HEK293T (cell line): ENCODE results near the gene ERLIN1.

Source experiments
- ELF4 ChIP-seq: fragments of 450-650 bp; IDR thresholded peaks from 2 replicates; pipeline ENCODE4 v1.6.1; 2017; ENCODE audit warnings: antibody characterized with exemption
- HDGF ChIP-seq: fragments of 450-650 bp; IDR thresholded peaks from 2 replicates; pipeline ENCODE4 v1.6.1; 2017; ENCODE audit warnings: antibody characterized with exemption, borderline replicate concordance
- SP1 ChIP-seq: fragments of 450-650 bp; IDR thresholded peaks from 2 replicates; pipeline ENCODE4 v1.6.1; 2017

DNA sequence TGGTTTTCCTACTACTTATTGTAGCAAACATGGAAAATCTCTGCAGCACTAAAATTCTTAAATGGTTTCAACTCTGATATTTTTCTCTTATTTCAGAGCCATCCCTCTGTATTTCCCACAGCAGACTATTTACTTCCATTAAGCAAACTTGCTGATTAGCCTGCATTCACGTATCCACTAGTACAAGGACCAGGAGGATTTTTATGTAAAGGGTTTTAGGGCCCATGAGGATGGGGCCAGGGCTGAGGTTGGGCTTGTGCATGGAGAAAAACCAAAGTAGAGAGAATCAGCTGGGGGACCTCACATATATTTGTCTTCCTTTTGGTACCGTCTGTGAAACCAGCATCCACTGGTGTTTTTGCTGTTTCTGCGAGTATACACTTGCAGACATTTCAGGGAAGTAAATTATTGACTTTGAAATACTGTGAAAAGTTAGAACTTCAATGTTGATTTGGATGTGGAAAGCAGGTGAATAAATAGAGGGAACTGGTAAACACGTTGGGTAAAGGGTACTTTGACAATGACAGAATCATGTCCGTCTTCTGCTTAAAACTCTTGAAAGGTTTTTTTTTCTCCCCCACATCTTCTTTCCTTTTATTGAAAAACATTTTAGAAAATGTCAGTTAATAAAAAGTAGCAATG is 44.3 kb downstream of the ERLIN1 start:
- no peak for TF ChIP-seq SP1
- no peak for TF ChIP-seq ELF4
- no peak for TF ChIP-seq HDGF
